H4 (cell line): ENCODE results near the gene PPP1R1B. TPM values are rescaled to one million over a fixed set of nuclear protein-coding genes. Genes with fewer than 3 reads are reported as not detected.

Source experiments
- DNase-seq: peaks from one replicate; pipeline ENCODE4 v3.0.0-alpha.2; 2015; ENCODE audit warnings: low spot score
- total RNA-seq: library from RNA; depleted of rRNA; stranded (reverse); fragments of >200 nt; shearing (Covaris generic); gene quantifications from 2 replicates; pipeline ENCODE4 v1.2.3, GENCODE V29; 2014

PPP1R1B gene
- total RNA-seq, 1 experiment from 2014 or later: not detected

- no peak for DNase-seq
These were observed 26.3 kb upstream of the PPP1R1B start for GRCh38 chr17:39600288-39600996.

- DNase-seq: no peak
These were observed 25.7 kb upstream of the PPP1R1B start for GRCh38 chr17:39600997-39601597.

- no peak for DNase-seq
These were observed 24.8 kb upstream of the PPP1R1B start for GRCh38 chr17:39601758-39602532.

GRCh38 chr17:39602533-39603303 lies 24.0 kb upstream of the PPP1R1B start:
- DNase-seq: no peak

- no peak for DNase-seq
These were observed 23.3 kb upstream of the PPP1R1B start for GRCh38 chr17:39603304-39604016.

- DNase-seq: no peak
These were observed 21.8 kb upstream of the PPP1R1B start for GRCh38 chr17:39604911-39605491.

- no peak for DNase-seq
These were observed 21.0 kb upstream of the PPP1R1B start for GRCh38 chr17:39605492-39606433.

- DNase-seq: no peak
These were observed 20.2 kb upstream of the PPP1R1B start for GRCh38 chr17:39606434-39607056.

GRCh38 chr17:39607057-39607850 lies 19.5 kb upstream of the PPP1R1B start:
- DNase-seq: no peak

- no peak for DNase-seq
These were observed 19.0 kb upstream of the PPP1R1B start, which contains the start of gene NEUROD2 for GRCh38 chr17:39607851-39608130. TSS of gene NEUROD2 (minus strand) at chr17:39607920. CDS start at chr17:39606599, 1,321 bp downstream.

GRCh38 chr17:39608142-39608981 lies 18.4 kb upstream of the PPP1R1B start:
- DNase-seq: no peak

- DNase-seq: no peak
These were observed 17.2 kb upstream of the PPP1R1B start for GRCh38 chr17:39609416-39610025.

GRCh38 chr17:39611401-39612112 lies 15.2 kb upstream of the PPP1R1B start:
- DNase-seq: no peak

GRCh38 chr17:39612291-39612894 lies 14.4 kb upstream of the PPP1R1B start:
- no peak for DNase-seq

- DNase-seq: no peak
These were observed 13.8 kb upstream of the PPP1R1B start for GRCh38 chr17:39612935-39613464.
